IPS DF 6.9 (cell line): ENCODE results near the gene TNRC6C.

Source experiments
- DNase-seq: peaks from one replicate; pipeline ENCODE4 v3.0.0-alpha.2; 2013; ENCODE audit warnings: low read depth, low spot score
- H3K27ac ChIP-seq: one replicate; pipeline ENCODE4 v1.5.1; 2013; ENCODE audit warnings: low read length, control low read depth
- H3K27me3 ChIP-seq: 2 replicates; pipeline ENCODE4 v1.6.1; 2013; ENCODE audit warnings: mild to moderate bottlenecking, low read length; ENCODE audit not compliant: control insufficient read depth, insufficient read depth
- H3K36me3 ChIP-seq: 2 replicates; pipeline ENCODE4 v1.6.1; 2013; ENCODE audit warnings: low read length; ENCODE audit not compliant: control insufficient read depth, insufficient read depth
- H3K4me1 ChIP-seq: 2 replicates; pipeline ENCODE4 v1.6.1; 2013; ENCODE audit warnings: low read length; ENCODE audit not compliant: control insufficient read depth, insufficient read depth
- H3K4me3 ChIP-seq: 2 replicates; pipeline ENCODE4 v1.5.1; 2013; ENCODE audit warnings: mild to moderate bottlenecking, low read length
- H3K9me3 ChIP-seq: 2 replicates; pipeline ENCODE4 v1.6.1; 2013; ENCODE audit warnings: low read length, inconsistent platforms; ENCODE audit not compliant: control insufficient read depth, insufficient read depth
- WGBS: extraction: QIAGEN DNeasy Blood & Tissue Kit; methylation state at CpG from one replicate; pipeline ENCODE4 v1.1.7; 2013; ENCODE audit warnings: mixed read lengths, missing lambda C conversion rate; ENCODE audit not compliant: insufficient read length, insufficient coverage; 5-methylcytosine and 5-hydroxymethylcytosine counted together

The TNRC6C gene

DNA sequence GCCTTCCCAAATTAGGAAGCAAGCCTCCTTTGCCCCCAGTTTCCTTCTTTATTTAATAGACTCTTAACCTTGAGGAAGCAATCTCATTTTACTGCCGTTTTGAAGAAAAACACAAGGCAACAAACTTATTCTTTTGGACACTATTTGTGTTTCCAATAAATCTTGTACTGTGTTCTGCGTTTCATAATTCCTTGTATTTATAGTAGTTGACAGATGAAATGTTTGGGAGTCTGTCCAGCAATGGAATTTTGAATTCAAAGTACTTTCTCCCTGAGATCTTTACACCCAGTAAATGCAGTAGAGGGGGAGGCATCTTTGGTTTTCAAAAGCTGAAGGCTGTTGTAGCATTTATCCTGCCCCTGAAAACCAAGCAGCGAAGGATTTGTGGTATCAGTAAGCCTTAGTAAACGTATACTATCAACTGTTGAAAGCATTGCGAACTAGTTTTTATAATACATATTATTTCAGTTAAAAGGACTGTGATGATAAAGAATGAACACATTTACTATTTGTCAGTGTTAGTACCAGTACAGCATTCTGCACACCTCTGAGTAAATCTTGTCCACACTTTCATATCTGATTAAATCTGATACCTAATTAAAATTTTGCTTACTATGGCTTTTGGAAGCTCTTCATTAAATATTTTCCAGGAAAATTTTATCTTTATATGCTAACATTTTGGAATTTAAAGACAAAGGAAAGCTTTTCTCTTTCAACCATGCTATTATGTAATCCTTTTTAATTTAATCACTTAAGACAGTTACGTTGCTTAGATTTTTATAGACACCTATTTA lies 83.1 kb downstream of the TNRC6C start:
- WGBS: no CpG with 5 or more reads among the region's 6 CpGs
- Histone ChIP-seq H3K4me3 (no peak overlapping the region), H3K27ac (no peak overlapping the region), H3K4me1 (peaks cover 2% of the 10 kb centered on the region; the same call in 1 of the 2 replicates), H3K9me3 (no peaks in the 10 kb centered on the region), H3K36me3 (peaks cover 2% of the 10 kb centered on the region; the same call in 1 of the 2 replicates), H3K27me3 (no peaks in the 10 kb centered on the region)
- no peak for DNase-seq

DNA sequence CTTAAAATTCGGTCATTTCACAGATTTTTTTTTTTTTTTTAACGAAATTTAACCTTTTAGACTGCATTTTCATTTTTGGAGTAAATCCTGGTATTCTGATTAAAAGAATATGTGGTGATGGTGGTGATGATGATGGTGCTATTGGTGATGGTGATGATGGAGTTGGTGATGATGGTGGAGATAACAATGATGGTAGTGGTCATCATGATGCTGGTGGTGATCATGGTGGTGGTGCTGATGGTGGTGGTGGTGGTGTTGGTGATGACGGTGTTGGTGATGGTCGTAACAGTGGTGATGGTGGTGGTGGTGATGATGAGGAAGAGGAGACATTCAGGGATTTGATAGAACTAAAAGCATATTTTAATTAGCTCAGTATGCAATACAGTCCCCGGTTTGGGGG lies 84.0 kb downstream of the TNRC6C start:
- H3K4me1 ChIP-seq: peaks cover 2% of the 10 kb centered on the region; the same call in 1 of the 2 replicates
- DNase-seq: no peak
- H3K9me3 ChIP-seq: no peaks in the 10 kb centered on the region
- no peak overlapping the region for H3K4me3 ChIP-seq
- no peak overlapping the region for H3K27ac ChIP-seq
- no CpG with 5 or more reads among the region's 5 CpGs for WGBS
- H3K36me3 ChIP-seq: peaks cover 2% of the 10 kb centered on the region; the same call in 1 of the 2 replicates
- H3K27me3 ChIP-seq: no peaks in the 10 kb centered on the region

DNA sequence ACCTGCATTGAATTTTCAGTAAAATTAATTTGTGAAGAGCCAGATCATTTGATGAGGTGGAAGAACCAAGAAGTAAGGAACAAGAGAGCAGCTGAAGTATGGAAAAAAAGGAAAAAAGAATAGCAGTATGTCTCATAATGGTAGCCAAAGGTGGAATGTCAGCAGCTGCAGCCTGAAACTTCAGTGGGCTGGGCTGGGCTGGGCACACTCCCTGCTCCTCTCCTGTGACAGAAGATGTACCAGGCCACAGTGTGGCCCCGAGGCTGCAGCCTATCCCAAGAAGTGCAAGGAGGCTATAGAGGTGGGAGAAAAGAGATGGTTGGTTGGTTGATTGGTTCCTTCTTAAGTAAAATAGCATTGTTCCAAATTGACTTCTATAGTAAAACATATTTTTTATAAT lies 84.5 kb downstream of the TNRC6C start:
- WGBS: no CpG with 5 or more reads among the region's 1 CpG
- no peak overlapping the region for H3K4me3 ChIP-seq
- H3K27ac ChIP-seq: no peak overlapping the region
- H3K36me3 ChIP-seq: peaks cover 2% of the 10 kb centered on the region; the same call in 1 of the 2 replicates
- peaks cover 2% of the 10 kb centered on the region; the same call in 1 of the 2 replicates for H3K4me1 ChIP-seq
- no peak for DNase-seq
- H3K9me3 ChIP-seq: no peaks in the 10 kb centered on the region
- no peaks in the 10 kb centered on the region for H3K27me3 ChIP-seq

DNA sequence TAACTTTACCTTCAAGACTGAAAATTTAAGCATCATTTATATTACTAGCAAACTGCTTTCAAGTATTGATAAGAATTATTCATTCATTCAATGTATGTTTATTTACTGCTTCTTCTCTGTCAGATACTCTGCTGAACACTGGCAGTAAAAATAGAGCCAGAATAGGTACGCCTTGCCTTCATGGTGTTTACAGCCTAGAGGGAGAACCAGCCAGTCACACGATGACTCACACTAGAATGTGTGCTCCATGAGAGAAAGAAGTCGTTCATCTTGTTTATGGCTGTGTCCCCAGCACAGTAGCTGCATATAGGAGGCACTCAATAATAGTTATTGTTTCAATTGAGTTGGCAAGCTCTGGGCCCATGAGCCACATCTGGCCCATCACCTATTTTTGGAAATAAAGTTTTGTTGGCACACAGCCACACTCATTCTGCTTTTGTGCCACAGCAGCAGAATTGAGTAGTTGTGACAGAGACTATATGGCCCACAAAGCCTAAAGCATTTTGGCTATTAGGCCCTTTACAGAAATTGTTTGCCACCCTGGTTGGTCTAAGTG lies 85.9 kb downstream of the TNRC6C start:
- Histone ChIP-seq H3K36me3 (peaks cover 7% of the 10 kb centered on the region; the same call in 1 of the 2 replicates), H3K27me3 (no peaks in the 10 kb centered on the region), H3K9me3 (no peaks in the 10 kb centered on the region), H3K4me1 (peaks cover 2% of the 10 kb centered on the region; the same call in 1 of the 2 replicates), H3K4me3 (no peak overlapping the region), H3K27ac (no peak overlapping the region)
- no CpG with 5 or more reads among the region's 3 CpGs for WGBS
- no peak for DNase-seq

DNA sequence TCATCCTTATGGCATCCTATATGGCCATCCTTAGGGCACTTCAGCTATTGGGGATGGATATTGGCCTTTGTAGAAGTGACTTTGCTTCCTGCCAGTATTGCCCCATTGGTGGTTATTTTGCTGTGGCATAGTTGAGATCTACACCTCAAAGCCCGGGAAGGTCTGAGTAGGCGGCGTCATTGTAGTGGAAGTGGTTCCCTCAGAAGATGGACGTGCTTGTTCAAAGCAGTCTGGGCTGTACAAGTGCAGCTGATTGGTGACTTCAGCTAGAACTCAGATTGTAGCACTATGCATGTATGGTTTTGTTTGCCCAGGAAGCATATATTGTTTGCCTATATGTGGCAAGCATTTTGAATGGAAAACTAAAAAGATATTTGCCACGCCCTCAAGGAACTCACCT lies 86.8 kb downstream of the TNRC6C start:
- no peak for DNase-seq
- Histone ChIP-seq H3K27ac (no peak overlapping the region), H3K4me1 (peaks cover 2% of the 10 kb centered on the region; the same call in 1 of the 2 replicates), H3K4me3 (no peak overlapping the region), H3K9me3 (no peaks in the 10 kb centered on the region), H3K36me3 (peaks cover 13% of the 10 kb centered on the region), H3K27me3 (no peaks in the 10 kb centered on the region)
- no CpG with 5 or more reads among the region's 5 CpGs for WGBS

DNA sequence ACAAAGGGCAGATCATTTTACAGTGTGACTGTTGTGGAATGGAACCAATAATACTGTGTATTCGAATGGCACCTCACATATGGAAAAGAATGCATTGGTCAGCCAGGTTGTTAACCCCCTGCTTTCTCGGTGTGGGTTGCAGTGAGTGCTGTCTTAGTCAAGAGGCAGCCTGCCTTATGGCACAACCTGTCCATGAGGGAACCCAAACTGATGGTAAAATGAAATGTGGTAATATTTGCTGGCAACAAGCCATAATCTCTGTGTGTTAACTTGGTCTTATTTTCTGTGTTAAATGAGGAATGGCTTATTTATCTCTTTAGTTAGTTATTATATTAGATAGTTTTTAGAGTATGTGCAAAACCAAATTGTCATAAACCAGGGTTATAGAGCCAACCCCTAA lies 88.4 kb downstream of the TNRC6C start:
- peaks cover 16% of the 10 kb centered on the region for H3K36me3 ChIP-seq

DNA sequence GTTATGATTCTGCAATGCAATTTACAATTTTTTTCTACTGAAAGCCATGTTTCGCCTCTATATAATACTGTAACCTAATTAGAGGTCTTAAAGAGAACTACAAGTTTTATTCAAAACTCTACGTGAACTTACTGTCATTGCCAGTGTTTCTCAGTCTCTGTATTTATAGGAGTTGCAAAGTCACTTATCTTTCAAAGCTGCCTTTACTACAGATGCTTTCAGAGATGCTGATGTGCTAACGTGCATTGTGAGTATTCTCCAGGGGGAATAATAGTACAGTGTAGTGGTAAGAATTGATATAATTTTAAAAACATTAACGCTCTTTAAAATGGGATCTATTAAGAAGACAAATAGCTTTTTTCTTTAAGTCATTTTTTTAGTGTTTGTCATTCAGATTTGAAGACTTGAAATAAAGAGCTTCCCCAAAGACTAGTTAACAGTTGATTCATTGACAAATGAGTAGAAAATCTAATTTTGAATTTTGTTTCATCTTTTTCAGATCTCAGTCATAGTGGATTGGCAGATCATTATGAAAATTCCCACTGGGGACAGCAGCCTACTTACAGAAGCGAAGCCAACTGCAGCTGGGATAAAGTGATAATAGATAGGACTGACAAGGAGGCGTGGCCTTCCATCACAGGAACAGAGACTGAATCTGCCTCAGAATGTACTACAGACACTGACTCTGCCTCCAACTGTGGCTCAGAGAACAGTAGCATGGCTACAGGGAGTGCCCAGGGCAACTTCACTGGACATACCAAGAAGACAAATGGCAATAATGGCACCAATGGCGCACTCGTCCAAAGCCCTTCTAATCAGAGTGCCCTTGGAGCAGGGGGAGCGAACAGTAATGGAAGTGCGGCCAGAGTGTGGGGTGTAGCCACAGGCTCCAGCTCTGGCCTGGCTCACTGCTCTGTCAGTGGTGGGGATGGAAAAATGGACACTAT lies 90.1 kb downstream of the TNRC6C start:
- Histone ChIP-seq H3K36me3 (peaks cover 18% of the 10 kb centered on the region), H3K27ac (no peak overlapping the region), H3K4me1 (no peaks in the 10 kb centered on the region; the same call in 1 of the 2 replicates), H3K4me3 (no peak overlapping the region), H3K9me3 (no peaks in the 10 kb centered on the region), H3K27me3 (no peaks in the 10 kb centered on the region)
- DNase-seq: no peak
- WGBS: no CpG with 5 or more reads among the region's 10 CpGs

More for the DNA sequence above, 88.4 kb downstream of the TNRC6C start:
- no peaks in the 10 kb centered on the region; the same call in 1 of the 2 replicates for H3K4me1 ChIP-seq
- no peaks in the 10 kb centered on the region for H3K27me3 ChIP-seq
- H3K27ac ChIP-seq: no peak overlapping the region
- no peaks in the 10 kb centered on the region for H3K9me3 ChIP-seq
- H3K4me3 ChIP-seq: no peak overlapping the region
- no CpG with 5 or more reads among the region's 2 CpGs for WGBS
- DNase-seq: no peak

DNA sequence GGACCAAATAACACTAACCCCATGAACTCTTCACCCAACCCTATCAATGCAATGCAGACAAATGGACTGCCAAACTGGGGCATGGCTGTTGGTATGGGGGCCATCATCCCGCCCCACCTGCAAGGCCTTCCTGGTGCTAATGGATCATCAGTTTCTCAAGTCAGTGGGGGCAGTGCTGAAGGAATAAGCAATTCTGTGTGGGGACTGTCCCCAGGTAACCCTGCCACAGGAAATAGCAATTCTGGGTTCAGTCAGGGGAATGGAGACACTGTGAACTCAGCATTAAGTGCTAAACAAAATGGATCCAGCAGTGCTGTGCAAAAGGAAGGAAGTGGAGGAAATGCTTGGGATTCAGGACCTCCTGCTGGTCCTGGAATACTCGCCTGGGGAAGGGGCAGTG lies 91.1 kb downstream of the TNRC6C start:
- no peaks in the 10 kb centered on the region for H3K9me3 ChIP-seq
- no peaks in the 10 kb centered on the region for H3K27me3 ChIP-seq
- WGBS: no CpG with 5 or more reads among the region's 2 CpGs
- no peaks in the 10 kb centered on the region; the same call in 1 of the 2 replicates for H3K4me1 ChIP-seq
- no peak overlapping the region for H3K27ac ChIP-seq
- peaks cover 23% of the 10 kb centered on the region for H3K36me3 ChIP-seq
- H3K4me3 ChIP-seq: no peak overlapping the region
- no peak for DNase-seq

DNA sequence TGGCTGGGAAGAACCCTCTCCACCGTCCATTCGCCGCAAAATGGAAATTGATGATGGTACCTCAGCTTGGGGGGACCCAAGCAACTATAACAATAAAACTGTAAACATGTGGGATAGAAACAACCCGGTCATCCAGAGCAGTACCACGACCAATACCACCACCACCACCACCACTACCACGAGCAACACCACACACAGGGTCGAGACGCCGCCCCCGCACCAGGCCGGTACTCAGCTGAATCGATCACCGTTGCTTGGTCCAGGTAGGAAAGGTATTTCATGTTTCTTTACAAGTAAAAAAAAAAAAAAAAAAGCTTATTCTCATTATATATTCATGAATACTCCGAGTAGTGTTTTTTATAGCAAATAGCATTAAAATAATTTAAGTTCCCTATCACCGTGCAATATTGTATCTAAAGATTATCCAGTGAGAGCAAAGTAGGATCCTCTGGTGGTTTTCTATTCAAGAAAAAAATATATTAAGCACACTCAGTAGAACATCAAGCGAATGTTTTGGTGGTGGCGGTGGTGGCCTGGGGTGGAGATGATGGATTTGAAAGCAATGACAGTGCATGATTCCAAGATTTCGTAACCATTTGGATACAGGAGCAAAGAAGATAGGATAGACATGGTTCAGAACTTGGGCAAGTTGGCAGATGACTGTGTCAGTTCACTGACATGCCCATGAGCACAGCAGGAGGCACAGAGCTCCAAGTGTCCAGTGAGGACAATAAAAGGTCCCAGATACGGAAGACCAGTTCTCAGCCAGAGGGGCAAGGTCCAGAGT lies 92.9 kb downstream of the TNRC6C start:
- Histone ChIP-seq H3K27ac (no peak overlapping the region), H3K36me3 (peaks cover 23% of the 10 kb centered on the region), H3K9me3 (no peaks in the 10 kb centered on the region), H3K4me1 (no peaks in the 10 kb centered on the region; the same call in 1 of the 2 replicates), H3K4me3 (no peak overlapping the region), H3K27me3 (no peaks in the 10 kb centered on the region)
- no CpG with 5 or more reads among the region's 19 CpGs for WGBS
- no peak for DNase-seq
